Keratinocyte (primary cell): Measurements from ENCODE around the gene AFTPH. TPM values are rescaled to one million over a fixed set of nuclear protein-coding genes. Genes with fewer than 3 reads are reported as not detected.

ENCODE experiments used
- DNase-seq: peaks from one replicate; pipeline ENCODE4 v3.0.0-alpha.2; 2011; ENCODE audit warnings: low read depth, missing footprints, low spot score
- FAIRE-seq: peaks from 2 replicates; lab custom pipeline; 2011; peaks lifted over from hg19 to GRCh38; lab: Jason Lieb, UNC
- H2AFZ ChIP-seq: 2 replicates; pipeline ENCODE4 v1.6.0; 2012; ENCODE audit warnings: low read length, control low read depth, inconsistent platforms; ENCODE audit not compliant: control insufficient read depth
- H3K27ac ChIP-seq: 2 replicates; pipeline ENCODE4 v1.5.1; 2011; ENCODE audit warnings: low read length; ENCODE audit not compliant: control insufficient read depth, insufficient read depth
- H3K27me3 ChIP-seq: 3 replicates; pipeline ENCODE4 v1.6.0; 2011; ENCODE audit warnings: low read length; ENCODE audit not compliant: control insufficient read depth, insufficient read depth; ENCODE audit errors: extremely low read depth
- H3K36me3 ChIP-seq, 2 experiments: 2 replicates in 1 of 2; 3 replicates in 1 of 2; pipeline ENCODE4 v1.5.1; 2011; ENCODE audit warnings: low read length in 2 of 2, mild to moderate bottlenecking in 1 of 2; ENCODE audit not compliant: control insufficient read depth in 2 of 2, insufficient read depth in 2 of 2; ENCODE audit errors: extremely low read depth in 1 of 2
- H3K4me1 ChIP-seq: 3 replicates; pipeline ENCODE4 v1.5.1; 2011; ENCODE audit warnings: low read length; ENCODE audit not compliant: control insufficient read depth, insufficient read depth; ENCODE audit errors: extremely low read depth
- H3K4me2 ChIP-seq: 3 replicates; pipeline ENCODE4 v1.6.0; 2011; ENCODE audit warnings: low read depth, low read length; ENCODE audit not compliant: control insufficient read depth, insufficient read depth; ENCODE audit errors: extremely low read depth
- H3K4me3 ChIP-seq, 3 experiments: fragments of 200-600 bp in 1 of 3; sonication (generic) in 1 of 3; 2 replicates in 2 of 3; 3 replicates in 1 of 3; pipeline ENCODE4 v1.5.1; 2011 to 2016; ENCODE audit warnings: low read length in 3 of 3, mild to moderate bottlenecking in 3 of 3, control low read depth in 2 of 3, inconsistent platforms in 1 of 3, low read depth in 1 of 3, mixed read lengths in 1 of 3, mixed run types in 1 of 3, moderate library complexity in 1 of 3; ENCODE audit not compliant: control insufficient read depth in 2 of 3, insufficient read depth in 2 of 3; ENCODE audit errors: extremely low read depth in 1 of 3
- H3K79me2 ChIP-seq: 2 replicates; pipeline ENCODE4 v1.6.0; 2012; ENCODE audit warnings: low read length; ENCODE audit not compliant: control insufficient read depth, insufficient read depth
- H3K9ac ChIP-seq: 3 replicates; pipeline ENCODE4 v1.6.0; 2011; ENCODE audit warnings: low read length; ENCODE audit not compliant: control insufficient read depth, insufficient read depth; ENCODE audit errors: extremely low read depth
- H3K9me1 ChIP-seq: 3 replicates; pipeline ENCODE4 v1.6.0; 2011; ENCODE audit warnings: low read length; ENCODE audit not compliant: control insufficient read depth, insufficient read depth; ENCODE audit errors: extremely low read depth
- H3K9me3 ChIP-seq: 2 replicates; pipeline ENCODE4 v1.5.1; 2012; ENCODE audit warnings: low read depth, low read length; ENCODE audit not compliant: control insufficient read depth
- H4K20me1 ChIP-seq: 3 replicates; pipeline ENCODE4 v1.6.0; 2011; ENCODE audit warnings: low read length; ENCODE audit not compliant: control insufficient read depth, insufficient read depth; ENCODE audit errors: extremely low read depth
- CTCF ChIP-seq, 3 experiments: IDR thresholded peaks in 1 of 3; conservative IDR thresholded peaks in 1 of 3; optimal IDR thresholded peaks in 1 of 3; 2 replicates in 2 of 3; 3 replicates in 1 of 3; pipeline versions ENCODE3 to v1.5.1; 2011; ENCODE audit warnings: low read length in 3 of 3, mild to moderate bottlenecking in 3 of 3, moderate library complexity in 2 of 3, control low read depth in 1 of 3, inconsistent platforms in 1 of 3; ENCODE audit not compliant: insufficient read depth in 2 of 3; ENCODE audit errors: extremely low read depth in 1 of 3
- EZH2 ChIP-seq: IDR thresholded peaks from one replicate; pipeline ENCODE4 v1.6.1; 2012; ENCODE audit warnings: inconsistent platforms, mild to moderate bottlenecking, low read length, moderate library complexity
- dilution Hi-C: fragments of 300-500 bp; cut with MboI; formaldehyde crosslinking; loops from one replicate; pipeline ENCODE4 v1.7.0; 2020; ENCODE audit warnings: low sequenced_read_pairs; ENCODE audit not compliant: extremely low pct_ligation_motif_present
- polyA plus RNA-seq, 5 experiments: library from polyadenylated mRNA; depleted of rRNA in 3 of 5; stranded (reverse) in 3 of 5; stranded (forward) in 1 of 5; unstranded in 1 of 5; fragments of >200 nt; gene quantifications; 1 replicate in 1 of 5; 2 replicates in 3 of 5; 3 replicates in 1 of 5; pipeline versions ENCODE4 v1.2.1 to v1.2.3, GENCODE V29; 2011 to 2012; ENCODE audit warnings: missing spikeins in 2 of 5, low read depth in 1 of 5, low replicate concordance in 1 of 5

Gene AFTPH
- polyA plus RNA-seq, 1 donor (not counting 4 experiments of a cell fraction or from before 2014, with no cell fraction given), result 28.3 TPM

DNA sequence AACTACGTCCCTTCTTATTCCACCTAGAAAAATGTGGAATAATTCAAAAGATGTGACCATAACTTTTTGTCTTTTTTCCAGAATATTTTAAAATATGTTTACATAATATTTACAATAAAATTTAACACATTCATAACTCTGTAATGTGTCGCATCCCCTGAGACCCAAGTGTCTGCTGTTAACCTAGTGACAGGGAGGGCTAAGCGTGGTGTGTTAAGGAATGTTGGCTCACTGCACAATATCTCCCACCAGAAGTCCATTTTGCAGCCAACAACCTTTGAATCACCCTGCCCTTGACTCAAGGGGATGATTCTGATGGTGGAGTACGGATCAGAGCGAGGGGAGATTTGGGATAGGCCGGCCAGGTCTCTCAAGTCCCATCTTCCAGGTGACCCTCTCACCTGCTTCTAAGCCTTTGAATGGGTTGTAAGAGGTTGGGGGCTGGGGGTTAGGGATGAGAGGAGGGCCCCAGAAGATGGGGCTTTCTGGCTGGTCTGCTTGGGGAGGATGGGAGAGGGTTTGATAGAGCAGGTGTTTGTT lies 86.3 kb downstream of the AFTPH start:
- no peaks in the 10 kb centered on the region for H3K9me3 ChIP-seq
- H3K9me1 ChIP-seq, result no peaks in the 10 kb centered on the region
- no peaks in the 10 kb centered on the region for H3K36me3 ChIP-seq
- H3K4me1 ChIP-seq, result peaks cover 33% of the 10 kb centered on the region
- H3K27me3 ChIP-seq, result no peaks in the 10 kb centered on the region
- no peak overlapping the region for H2AFZ ChIP-seq
- H3K4me3 ChIP-seq, result no peak overlapping the region
- no peaks in the 10 kb centered on the region for H4K20me1 ChIP-seq
- dilution Hi-C loops, result no loop called here
- TF ChIP-seq CTCF (optimal IDR thresholded peaks at IDR 0.05 in 1 of 3, IDR thresholded peaks at IDR 0.05 in 1 of 3, conservative IDR thresholded peaks at IDR 0.05 in 1 of 3; ENCODE audit: extremely low read depth in 1 of 3, insufficient read depth in 2 of 3, low read length in 3 of 3) (no peak), EZH2 (no peak)
- H3K79me2 ChIP-seq, result no peaks in the 10 kb centered on the region
- H3K27ac ChIP-seq, result no peak overlapping the region
- DNase-seq (no peak), FAIRE-seq (no peak)
- no peak overlapping the region for H3K9ac ChIP-seq
- H3K4me2 ChIP-seq, result no peak overlapping the region

GRCh38 chr2:64612575-64613195 lies 88.6 kb downstream of the AFTPH start:
- Histone ChIP-seq H2AFZ (no peak overlapping the region), H3K9me3 (no peaks in the 10 kb centered on the region), H4K20me1 (no peaks in the 10 kb centered on the region), H3K27ac (no peak overlapping the region), H3K79me2 (no peaks in the 10 kb centered on the region), H3K9ac (no peak overlapping the region), H3K4me1 (peaks cover 21% of the 10 kb centered on the region), H3K4me2 (no peak overlapping the region), H3K9me1 (no peaks in the 10 kb centered on the region), H3K27me3 (no peaks in the 10 kb centered on the region), H3K4me3 (no peak overlapping the region), H3K36me3 (no peaks in the 10 kb centered on the region)
- FAIRE-seq, result no peak
- TF ChIP-seq CTCF (optimal IDR thresholded peaks at IDR 0.05 in 1 of 3, IDR thresholded peaks at IDR 0.05 in 1 of 3, conservative IDR thresholded peaks at IDR 0.05 in 1 of 3; ENCODE audit: extremely low read depth in 1 of 3, insufficient read depth in 2 of 3, low read length in 3 of 3) (no peak), EZH2 (no peak)
- dilution Hi-C loops, result no loop called here
- no peak for DNase-seq
